ENCODE data around the gene C1orf87.

The C1orf87 gene

GRCh38 chr1:60036856-60037460 is 36.6 kb downstream of the C1orf87 start:
- no peak for TF ChIP-seq PPARA (CRISPR knock-in tag; IDR thresholded peaks at IDR 0.05; ENCODE audit: borderline replicate concordance)
- no peak for TF ChIP-seq TOX (CRISPR knock-in tag; IDR thresholded peaks at IDR 0.05; ENCODE audit: borderline replicate concordance)
- TF ChIP-seq ZNF565 (CRISPR knock-in tag; conservative IDR thresholded peaks at IDR 0.05; ENCODE audit: low read depth): no peak
- TF ChIP-seq BACH2 (CRISPR knock-in tag; IDR thresholded peaks at IDR 0.05; ENCODE audit: borderline replicate concordance): no peak
- no peak for TF ChIP-seq GLIS3 (CRISPR knock-in tag; IDR thresholded peaks at IDR 0.05)
- TF ChIP-seq TCF4 (CRISPR knock-in tag; IDR thresholded peaks at IDR 0.05; ENCODE audit: borderline replicate concordance): no peak
- TF ChIP-seq, protein P1, sequence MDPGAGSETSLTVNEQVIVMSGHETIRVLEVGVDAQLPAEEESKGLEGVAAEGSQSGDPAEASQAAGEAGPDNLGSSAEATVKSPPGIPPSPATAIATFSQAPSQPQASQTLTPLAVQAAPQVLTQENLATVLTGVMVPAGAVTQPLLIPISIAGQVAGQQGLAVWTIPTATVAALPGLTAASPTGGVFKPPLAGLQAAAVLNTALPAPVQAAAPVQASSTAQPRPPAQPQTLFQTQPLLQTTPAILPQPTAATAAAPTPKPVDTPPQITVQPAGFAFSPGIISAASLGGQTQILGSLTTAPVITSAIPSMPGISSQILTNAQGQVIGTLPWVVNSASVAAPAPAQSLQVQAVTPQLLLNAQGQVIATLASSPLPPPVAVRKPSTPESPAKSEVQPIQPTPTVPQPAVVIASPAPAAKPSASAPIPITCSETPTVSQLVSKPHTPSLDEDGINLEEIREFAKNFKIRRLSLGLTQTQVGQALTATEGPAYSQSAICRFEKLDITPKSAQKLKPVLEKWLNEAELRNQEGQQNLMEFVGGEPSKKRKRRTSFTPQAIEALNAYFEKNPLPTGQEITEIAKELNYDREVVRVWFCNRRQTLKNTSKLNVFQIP (CRISPR knock-in tag; IDR thresholded peaks at IDR 0.05; ENCODE audit: borderline replicate concordance, low read depth): no peak
- TF ChIP-seq ZFP30 (CRISPR knock-in tag; IDR thresholded peaks at IDR 0.05): no peak
- no peak for TF ChIP-seq ESRRG (CRISPR knock-in tag; IDR thresholded peaks at IDR 0.05)
- TF ChIP-seq ZNF70 (CRISPR knock-in tag; IDR thresholded peaks at IDR 0.05): no peak
- TF ChIP-seq CSDC2 (CRISPR knock-in tag; IDR thresholded peaks at IDR 0.05): no peak
- TF ChIP-seq ZFP3 (CRISPR knock-in tag; IDR thresholded peaks at IDR 0.05): no peak
- TF ChIP-seq ISL1 (CRISPR knock-in tag; IDR thresholded peaks at IDR 0.05): no peak
- TF ChIP-seq, protein P2, sequence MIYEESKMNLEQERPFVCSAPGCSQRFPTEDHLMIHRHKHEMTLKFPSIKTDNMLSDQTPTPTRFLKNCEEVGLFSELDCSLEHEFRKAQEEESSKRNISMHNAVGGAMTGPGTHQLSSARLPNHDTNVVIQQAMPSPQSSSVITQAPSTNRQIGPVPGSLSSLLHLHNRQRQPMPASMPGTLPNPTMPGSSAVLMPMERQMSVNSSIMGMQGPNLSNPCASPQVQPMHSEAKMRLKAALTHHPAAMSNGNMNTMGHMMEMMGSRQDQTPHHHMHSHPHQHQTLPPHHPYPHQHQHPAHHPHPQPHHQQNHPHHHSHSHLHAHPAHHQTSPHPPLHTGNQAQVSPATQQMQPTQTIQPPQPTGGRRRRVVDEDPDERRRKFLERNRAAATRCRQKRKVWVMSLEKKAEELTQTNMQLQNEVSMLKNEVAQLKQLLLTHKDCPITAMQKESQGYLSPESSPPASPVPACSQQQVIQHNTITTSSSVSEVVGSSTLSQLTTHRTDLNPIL (CRISPR knock-in tag; IDR thresholded peaks at IDR 0.05; ENCODE audit: low read depth): no peak
- TF ChIP-seq ARNTL (CRISPR knock-in tag; IDR thresholded peaks at IDR 0.05; ENCODE audit: borderline replicate concordance, low read depth): no peak
- TF ChIP-seq, protein P3, sequence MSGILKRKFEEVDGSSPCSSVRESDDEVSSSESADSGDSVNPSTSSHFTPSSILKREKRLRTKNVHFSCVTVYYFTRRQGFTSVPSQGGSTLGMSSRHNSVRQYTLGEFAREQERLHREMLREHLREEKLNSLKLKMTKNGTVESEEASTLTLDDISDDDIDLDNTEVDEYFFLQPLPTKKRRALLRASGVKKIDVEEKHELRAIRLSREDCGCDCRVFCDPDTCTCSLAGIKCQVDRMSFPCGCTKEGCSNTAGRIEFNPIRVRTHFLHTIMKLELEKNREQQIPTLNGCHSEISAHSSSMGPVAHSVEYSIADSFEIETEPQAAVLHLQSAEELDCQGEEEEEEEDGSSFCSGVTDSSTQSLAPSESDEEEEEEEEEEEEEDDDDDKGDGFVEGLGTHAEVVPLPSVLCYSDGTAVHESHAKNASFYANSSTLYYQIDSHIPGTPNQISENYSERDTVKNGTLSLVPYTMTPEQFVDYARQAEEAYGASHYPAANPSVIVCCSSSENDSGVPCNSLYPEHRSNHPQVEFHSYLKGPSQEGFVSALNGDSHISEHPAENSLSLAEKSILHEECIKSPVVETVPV (CRISPR knock-in tag; IDR thresholded peaks at IDR 0.05): no peak
- no peak for TF ChIP-seq ZNF8 (CRISPR knock-in tag; IDR thresholded peaks at IDR 0.05)
- TF ChIP-seq, protein P4, sequence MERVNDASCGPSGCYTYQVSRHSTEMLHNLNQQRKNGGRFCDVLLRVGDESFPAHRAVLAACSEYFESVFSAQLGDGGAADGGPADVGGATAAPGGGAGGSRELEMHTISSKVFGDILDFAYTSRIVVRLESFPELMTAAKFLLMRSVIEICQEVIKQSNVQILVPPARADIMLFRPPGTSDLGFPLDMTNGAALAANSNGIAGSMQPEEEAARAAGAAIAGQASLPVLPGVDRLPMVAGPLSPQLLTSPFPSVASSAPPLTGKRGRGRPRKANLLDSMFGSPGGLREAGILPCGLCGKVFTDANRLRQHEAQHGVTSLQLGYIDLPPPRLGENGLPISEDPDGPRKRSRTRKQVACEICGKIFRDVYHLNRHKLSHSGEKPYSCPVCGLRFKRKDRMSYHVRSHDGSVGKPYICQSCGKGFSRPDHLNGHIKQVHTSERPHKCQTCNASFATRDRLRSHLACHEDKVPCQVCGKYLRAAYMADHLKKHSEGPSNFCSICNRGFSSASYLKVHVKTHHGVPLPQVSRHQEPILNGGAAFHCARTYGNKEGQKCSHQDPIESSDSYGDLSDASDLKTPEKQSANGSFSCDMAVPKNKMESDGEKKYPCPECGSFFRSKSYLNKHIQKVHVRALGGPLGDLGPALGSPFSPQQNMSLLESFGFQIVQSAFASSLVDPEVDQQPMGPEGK (CRISPR knock-in tag; IDR thresholded peaks at IDR 0.05; ENCODE audit: borderline replicate concordance): no peak
- no peak for ATAC-seq

DNA sequence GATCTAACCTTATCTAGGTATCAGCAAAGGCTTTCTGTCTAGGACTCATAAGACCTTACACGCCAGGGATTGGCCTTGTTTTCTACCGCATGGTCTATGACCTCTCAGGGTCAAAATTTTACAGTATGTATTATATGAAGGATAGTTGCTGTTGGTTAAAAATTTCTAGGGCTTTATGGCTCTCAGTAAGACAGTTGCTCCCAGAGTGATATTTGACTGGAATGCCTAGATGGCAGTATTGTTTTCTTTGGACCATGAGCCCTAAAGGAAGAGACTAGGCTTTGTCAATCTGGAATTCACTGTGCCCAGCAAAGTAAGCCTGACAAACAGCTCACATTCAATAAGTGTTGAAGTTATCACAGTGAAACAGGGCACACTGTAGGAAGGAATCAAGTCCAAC is 37.6 kb downstream of the C1orf87 start:
- ATAC-seq: no peak
- TF ChIP-seq ZNF70 (CRISPR knock-in tag; IDR thresholded peaks at IDR 0.05): no peak
- TF ChIP-seq, protein P1 (CRISPR knock-in tag; IDR thresholded peaks at IDR 0.05; ENCODE audit: borderline replicate concordance, low read depth): no peak
- TF ChIP-seq ZNF8 (CRISPR knock-in tag; IDR thresholded peaks at IDR 0.05): no peak
- TF ChIP-seq ZC3H10 (CRISPR knock-in tag; IDR thresholded peaks at IDR 0.05): no peak
- TF ChIP-seq ESRRG (CRISPR knock-in tag; IDR thresholded peaks at IDR 0.05): no peak
- no peak for TF ChIP-seq ARNTL (CRISPR knock-in tag; IDR thresholded peaks at IDR 0.05; ENCODE audit: borderline replicate concordance, low read depth)
- TF ChIP-seq, protein P3 (CRISPR knock-in tag; IDR thresholded peaks at IDR 0.05): no peak
- TF ChIP-seq TCF4 (CRISPR knock-in tag; IDR thresholded peaks at IDR 0.05; ENCODE audit: borderline replicate concordance): no peak
- TF ChIP-seq ISL1 (CRISPR knock-in tag; IDR thresholded peaks at IDR 0.05): no peak
- TF ChIP-seq GLIS3 (CRISPR knock-in tag; IDR thresholded peaks at IDR 0.05): no peak
- TF ChIP-seq TSHZ2 (CRISPR knock-in tag; IDR thresholded peaks at IDR 0.05): no peak
- TF ChIP-seq CSDC2 (CRISPR knock-in tag; IDR thresholded peaks at IDR 0.05): no peak
- TF ChIP-seq RARB (CRISPR knock-in tag; IDR thresholded peaks at IDR 0.05): no peak
- no peak for TF ChIP-seq ZNF565 (CRISPR knock-in tag; conservative IDR thresholded peaks at IDR 0.05; ENCODE audit: low read depth)
- no peak for TF ChIP-seq ZFP3 (CRISPR knock-in tag; IDR thresholded peaks at IDR 0.05)
- TF ChIP-seq, protein P4 (CRISPR knock-in tag; IDR thresholded peaks at IDR 0.05; ENCODE audit: borderline replicate concordance): no peak

Measured in SK-N-SH treated with all-trans-retinoic acid at 6 μM for 48 hours (cell line).